Activated T-cell treated with anti-CD3 and anti-CD28 coated beads, Interleukin-2, amount 50 U/mL, for 72 hours (primary cell): ENCODE measurements around the gene MON2. TPM values are rescaled to one million over a fixed set of nuclear protein-coding genes. Genes with fewer than 3 reads are reported as not detected.
"Not testable (repeated sequence)": the region's sequence is repeated elsewhere in the genome, so short reads cannot be mapped to it uniquely, and the experiment has no call there.

ENCODE experiments used
- ATAC-seq, 2 donors: fragments of 150-1000 bp; cut with Tn5 transposase; replicated peaks in 1 of 2; 2 replicates each; pipeline ENCODE4 v1.10.0; 2021; ENCODE audit warnings: moderate library complexity in 2 of 2, mild to moderate bottlenecking in 1 of 2
- DNase-seq, 2 donors: peaks; one replicate each; pipeline ENCODE4 v3.0.0; 2021 to 2022; ENCODE audit warnings: mixed read lengths in 1 of 2
- H3K27ac Mint-ChIP-seq: one replicate; pipeline ENCODE4 v1.8.0; 2022; ENCODE audit warnings: mild to moderate bottlenecking, moderate library complexity, mixed read lengths
- H3K27me3 Mint-ChIP-seq: one replicate; pipeline ENCODE4 v1.8.0; 2022; ENCODE audit warnings: low read depth, mixed read lengths
- H3K36me3 Mint-ChIP-seq, 2 donors: one replicate each; pipeline ENCODE4 v1.8.0; 2022; ENCODE audit warnings: mixed read lengths in 2 of 2, mild to moderate bottlenecking in 1 of 2; ENCODE audit not compliant: insufficient read depth in 2 of 2
- H3K4me1 Mint-ChIP-seq: one replicate; pipeline ENCODE4 v1.8.0; 2022; ENCODE audit warnings: low read depth, mixed read lengths
- H3K4me3 Mint-ChIP-seq, 2 donors: one replicate each; pipeline ENCODE4 v1.8.0; 2022; ENCODE audit warnings: mild to moderate bottlenecking in 2 of 2, mixed read lengths in 2 of 2, moderate library complexity in 2 of 2
- H3K9me3 Mint-ChIP-seq, 2 donors: one replicate each; pipeline ENCODE4 v1.8.0; 2022; ENCODE audit warnings: mixed read lengths in 2 of 2
- total RNA-seq, 2 donors: library from RNA; stranded (reverse); gene quantifications; one replicate each; pipeline ENCODE4 v1.2.3, GENCODE V29; 2022

MON2 gene
- total RNA-seq, 2 donors from 2014 or later: 36.0 to 41.6 TPM

DNA sequence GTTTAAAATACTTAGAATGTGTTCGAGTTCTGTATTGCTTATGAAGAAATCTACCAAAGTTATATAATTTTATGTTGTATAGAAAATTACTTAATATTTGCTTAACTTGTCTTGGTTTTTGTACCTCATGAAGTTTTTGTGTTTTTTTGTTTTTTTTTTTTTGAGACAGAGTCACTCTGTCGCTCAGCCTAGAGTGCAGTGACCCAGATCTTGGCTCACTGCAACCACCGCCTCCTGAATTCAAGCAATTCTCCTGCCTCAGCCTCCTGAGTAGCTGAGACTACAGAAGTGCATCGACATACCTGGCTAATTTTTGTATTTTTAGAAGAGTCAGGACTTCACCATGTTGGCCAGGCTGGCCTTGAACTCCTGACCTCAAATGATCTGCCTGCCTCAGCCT is 69.9 kb downstream of the MON2 start:
- no peak overlapping the region for H3K4me3 Mint-ChIP-seq
- H3K27ac Mint-ChIP-seq: no peak overlapping the region
- no peaks in the 10 kb centered on the region for H3K4me1 Mint-ChIP-seq
- H3K9me3 Mint-ChIP-seq: no peaks in the 10 kb centered on the region
- H3K36me3 Mint-ChIP-seq: peaks cover 5 to 13% of the 10 kb centered on the region in 2 donors
- DNase-seq: no peak
- no peaks in the 10 kb centered on the region for H3K27me3 Mint-ChIP-seq
- ATAC-seq: no peak

DNA sequence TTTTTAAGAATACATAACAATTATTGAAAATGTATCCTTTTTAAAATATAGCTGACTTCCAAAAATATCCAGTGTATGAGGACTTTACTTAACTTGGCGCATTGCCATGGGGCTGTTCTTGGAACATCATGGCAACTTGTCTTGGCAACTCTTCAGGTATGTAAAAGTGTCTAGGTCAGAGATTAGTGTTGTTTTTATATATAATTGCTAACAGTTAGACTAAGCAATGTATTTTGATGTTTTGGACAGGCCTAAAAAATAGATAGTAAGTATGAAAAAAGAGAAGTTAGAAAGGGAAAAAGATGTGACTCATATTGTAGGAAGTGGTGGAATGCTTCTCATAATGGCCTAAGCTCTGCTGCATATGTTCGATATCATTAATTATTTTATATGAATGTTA is 70.9 kb downstream of the MON2 start:
- H3K4me1 Mint-ChIP-seq: peaks cover 4% of the 10 kb centered on the region
- ATAC-seq: no peak

GRCh38 chr12:62540354-62540753 is 73.7 kb downstream of the MON2 start:
- H3K27me3 Mint-ChIP-seq: no peaks in the 10 kb centered on the region
- no peaks in the 10 kb centered on the region for H3K9me3 Mint-ChIP-seq
- peaks cover 0 to 8% of the 10 kb centered on the region in 2 donors for H3K36me3 Mint-ChIP-seq
- H3K4me1 Mint-ChIP-seq: peaks cover 13% of the 10 kb centered on the region
- no peak for DNase-seq
- ATAC-seq: no peak
- H3K27ac Mint-ChIP-seq: peak overlapping the region; percentile 57
- H3K4me3 Mint-ChIP-seq: no peak overlapping the region

More for the DNA sequence above, 70.9 kb downstream of the MON2 start:
- Mint-ChIP-seq H3K9me3 (no peaks in the 10 kb centered on the region), H3K27me3 (no peaks in the 10 kb centered on the region), H3K27ac (no peak overlapping the region), H3K36me3 (peaks cover 5 to 13% of the 10 kb centered on the region in 2 donors), H3K4me3 (no peak overlapping the region)
- DNase-seq: no peak

GRCh38 chr12:62542814-62543213 is 76.2 kb downstream of the MON2 start:
- peaks cover 0 to 9% of the 10 kb centered on the region in 2 donors for H3K36me3 Mint-ChIP-seq
- no peaks in the 10 kb centered on the region for H3K27me3 Mint-ChIP-seq
- H3K4me3 Mint-ChIP-seq: peak overlapping the region in 1 of 2 donors; percentile 3
- no peak for DNase-seq
- no peak for ATAC-seq
- peaks cover 13% of the 10 kb centered on the region for H3K4me1 Mint-ChIP-seq
- H3K27ac Mint-ChIP-seq: peak overlapping the region; percentile 85
- H3K9me3 Mint-ChIP-seq: no peaks in the 10 kb centered on the region

GRCh38 chr12:62543324-62543723 is 76.7 kb downstream of the MON2 start:
- Mint-ChIP-seq H3K27ac (no peak overlapping the region), H3K4me1 (peaks cover 13% of the 10 kb centered on the region), H3K9me3 (no peaks in the 10 kb centered on the region), H3K4me3 (no peak overlapping the region), H3K27me3 (no peaks in the 10 kb centered on the region), H3K36me3 (peaks cover 0 to 13% of the 10 kb centered on the region in 2 donors)
- DNase-seq (no peak), ATAC-seq (no peak)

DNA sequence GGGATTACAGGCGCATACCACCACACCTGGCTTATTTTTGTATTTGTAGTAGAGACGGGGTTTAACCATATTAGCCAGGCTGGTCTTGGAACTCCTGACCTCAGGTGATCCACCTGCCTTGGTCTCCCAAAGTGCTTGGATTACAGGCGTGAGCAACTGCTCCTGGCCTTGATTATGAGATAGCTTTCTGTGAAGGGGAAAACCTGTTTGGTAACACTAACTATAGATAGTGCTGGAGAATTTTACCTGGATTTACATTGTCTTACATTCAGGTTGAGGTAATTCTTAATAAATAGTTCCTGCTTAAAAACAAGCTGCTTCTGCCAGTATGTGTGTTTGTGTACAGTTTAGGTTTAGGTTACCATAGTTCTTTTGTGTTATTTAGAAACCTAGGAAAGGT is 77.1 kb downstream of the MON2 start:
- Mint-ChIP-seq H3K4me1 (peaks cover 13% of the 10 kb centered on the region), H3K27me3 (no peaks in the 10 kb centered on the region), H3K27ac (no peak overlapping the region), H3K36me3 (peaks cover 0 to 13% of the 10 kb centered on the region in 2 donors), H3K4me3 (no peak overlapping the region), H3K9me3 (no peaks in the 10 kb centered on the region)
- ATAC-seq (no peak), DNase-seq (no peak)

GRCh38 chr12:62552906-62553556 is 86.4 kb downstream of the MON2 start:
- no peaks in the 10 kb centered on the region for H3K4me1 Mint-ChIP-seq
- no peaks in the 10 kb centered on the region for H3K9me3 Mint-ChIP-seq
- H3K4me3 Mint-ChIP-seq: no peak overlapping the region
- ATAC-seq: no peak
- H3K27me3 Mint-ChIP-seq: no peaks in the 10 kb centered on the region
- no peak overlapping the region for H3K27ac Mint-ChIP-seq
- H3K36me3 Mint-ChIP-seq: peaks cover 8 to 13% of the 10 kb centered on the region in 2 donors
- no peak for DNase-seq

- H3K27ac Mint-ChIP-seq, H3K27me3 Mint-ChIP-seq, ATAC-seq, H3K4me1 Mint-ChIP-seq, DNase-seq, H3K4me3 Mint-ChIP-seq, H3K9me3 Mint-ChIP-seq: not testable (repeated sequence)
- peaks cover 7 to 13% of the 10 kb centered on the region in 2 donors for H3K36me3 Mint-ChIP-seq
Observed at GRCh38 chr12:62559366-62559765, 92.7 kb downstream of the MON2 start.

GRCh38 chr12:62562846-62563245 is 96.2 kb downstream of the MON2 start:
- no peak overlapping the region for H3K4me3 Mint-ChIP-seq
- H3K27ac Mint-ChIP-seq: no peak overlapping the region
- no peak for ATAC-seq
- DNase-seq: no peak
- H3K4me1 Mint-ChIP-seq: no peaks in the 10 kb centered on the region
- H3K9me3 Mint-ChIP-seq: no peaks in the 10 kb centered on the region
- no peaks in the 10 kb centered on the region for H3K27me3 Mint-ChIP-seq
- H3K36me3 Mint-ChIP-seq: peaks cover 5 to 16% of the 10 kb centered on the region in 2 donors

GRCh38 chr12:62575036-62575435 is 108.4 kb downstream of the MON2 start:
- no peak overlapping the region for H3K27ac Mint-ChIP-seq
- no peaks in the 10 kb centered on the region for H3K27me3 Mint-ChIP-seq
- DNase-seq: no peak
- H3K36me3 Mint-ChIP-seq: peaks cover 0 to 3% of the 10 kb centered on the region in 2 donors
- H3K4me3 Mint-ChIP-seq: no peak overlapping the region
- no peaks in the 10 kb centered on the region for H3K4me1 Mint-ChIP-seq
- no peak for ATAC-seq
- no peaks in the 10 kb centered on the region for H3K9me3 Mint-ChIP-seq

DNA sequence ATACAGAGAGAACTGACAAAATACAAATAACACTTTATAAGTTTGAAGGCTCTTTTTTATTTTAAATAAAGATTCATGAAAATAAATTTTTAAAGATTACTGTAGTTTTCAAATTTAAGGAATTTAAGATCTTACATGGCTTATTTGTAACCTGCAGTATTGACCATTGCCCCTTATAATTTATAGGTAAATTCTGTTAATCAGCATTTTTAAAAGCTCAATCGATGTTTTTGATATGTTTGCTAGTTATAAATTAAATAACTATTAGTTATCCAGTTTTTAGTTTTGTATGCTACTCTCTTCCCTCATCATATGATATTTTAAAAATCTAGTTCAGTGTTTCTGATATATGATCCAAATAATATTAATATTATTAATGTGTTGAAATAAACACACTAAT is 109.9 kb downstream of the MON2 start:
- no peak overlapping the region for H3K27ac Mint-ChIP-seq
- ATAC-seq: no peak
- H3K4me3 Mint-ChIP-seq: no peak overlapping the region

GRCh38 chr12:62578726-62579125 is 112.1 kb downstream of the MON2 start:
- no peak overlapping the region for H3K4me3 Mint-ChIP-seq
- H3K9me3 Mint-ChIP-seq: no peaks in the 10 kb centered on the region
- no peak for ATAC-seq
- H3K27me3 Mint-ChIP-seq: no peaks in the 10 kb centered on the region
- H3K36me3 Mint-ChIP-seq: peaks cover 1 to 6% of the 10 kb centered on the region in 2 donors
- H3K4me1 Mint-ChIP-seq: no peaks in the 10 kb centered on the region
- H3K27ac Mint-ChIP-seq: no peak overlapping the region
- DNase-seq: no peak

More for the DNA sequence above, 109.9 kb downstream of the MON2 start:
- Mint-ChIP-seq H3K9me3 (no peaks in the 10 kb centered on the region), H3K36me3 (peaks cover 0 to 3% of the 10 kb centered on the region in 2 donors), H3K27me3 (no peaks in the 10 kb centered on the region), H3K4me1 (no peaks in the 10 kb centered on the region)
- no peak for DNase-seq

DNA sequence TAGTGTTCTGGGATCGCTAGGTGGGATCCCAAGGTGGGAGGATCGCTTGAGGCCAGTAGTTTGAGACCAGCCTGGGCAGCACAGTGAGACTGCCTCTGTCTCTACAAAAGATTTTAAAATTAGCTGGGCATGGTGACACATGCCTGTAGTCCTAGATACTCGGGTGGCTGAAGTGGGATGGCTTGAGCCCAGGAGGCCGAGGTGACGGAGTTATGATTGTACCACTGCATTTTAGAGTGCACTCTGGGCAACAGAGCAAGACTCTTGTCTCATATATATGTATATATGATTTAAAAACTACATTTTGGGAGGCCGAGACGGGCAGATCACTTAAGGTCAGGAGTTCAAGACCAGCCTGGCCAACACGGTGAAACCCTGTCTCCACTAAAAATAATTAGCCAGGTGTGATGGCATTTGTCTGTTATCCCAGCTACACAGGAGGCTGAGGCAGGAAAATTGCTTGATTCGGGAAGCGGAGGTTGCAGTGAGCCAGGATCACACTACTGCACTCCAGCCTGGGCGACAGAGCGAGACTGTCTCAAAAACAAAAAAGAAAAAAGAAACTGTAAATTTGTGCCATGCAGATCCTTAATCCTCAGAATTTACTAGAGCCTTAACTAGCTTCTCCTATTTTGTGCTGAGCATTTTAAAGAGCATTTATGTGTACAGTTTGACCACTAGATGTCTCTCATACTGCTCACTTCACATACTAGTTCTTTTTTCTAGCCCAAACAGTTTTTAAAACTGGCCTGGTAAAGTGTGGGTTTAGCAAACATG is 114.8 kb downstream of the MON2 start:
- Mint-ChIP-seq H3K4me1 (no peaks in the 10 kb centered on the region), H3K27ac (no peak overlapping the region), H3K36me3 (peaks cover 1 to 6% of the 10 kb centered on the region in 2 donors), H3K27me3 (no peaks in the 10 kb centered on the region), H3K4me3 (no peak overlapping the region), H3K9me3 (no peaks in the 10 kb centered on the region)
- ATAC-seq (peak; percentile 44 to 48), DNase-seq (no peak)
